ENCODE results near the gene CTNNBIP1. TPM values are rescaled to one million over a fixed set of nuclear protein-coding genes. Genes with fewer than 3 reads are reported as not detected.

CTNNBIP1 gene
- polyA plus RNA-seq, 1 donor (not counting 4 experiments of a cell fraction or from before 2014, with no cell fraction given) = 92.3 TPM

DNA sequence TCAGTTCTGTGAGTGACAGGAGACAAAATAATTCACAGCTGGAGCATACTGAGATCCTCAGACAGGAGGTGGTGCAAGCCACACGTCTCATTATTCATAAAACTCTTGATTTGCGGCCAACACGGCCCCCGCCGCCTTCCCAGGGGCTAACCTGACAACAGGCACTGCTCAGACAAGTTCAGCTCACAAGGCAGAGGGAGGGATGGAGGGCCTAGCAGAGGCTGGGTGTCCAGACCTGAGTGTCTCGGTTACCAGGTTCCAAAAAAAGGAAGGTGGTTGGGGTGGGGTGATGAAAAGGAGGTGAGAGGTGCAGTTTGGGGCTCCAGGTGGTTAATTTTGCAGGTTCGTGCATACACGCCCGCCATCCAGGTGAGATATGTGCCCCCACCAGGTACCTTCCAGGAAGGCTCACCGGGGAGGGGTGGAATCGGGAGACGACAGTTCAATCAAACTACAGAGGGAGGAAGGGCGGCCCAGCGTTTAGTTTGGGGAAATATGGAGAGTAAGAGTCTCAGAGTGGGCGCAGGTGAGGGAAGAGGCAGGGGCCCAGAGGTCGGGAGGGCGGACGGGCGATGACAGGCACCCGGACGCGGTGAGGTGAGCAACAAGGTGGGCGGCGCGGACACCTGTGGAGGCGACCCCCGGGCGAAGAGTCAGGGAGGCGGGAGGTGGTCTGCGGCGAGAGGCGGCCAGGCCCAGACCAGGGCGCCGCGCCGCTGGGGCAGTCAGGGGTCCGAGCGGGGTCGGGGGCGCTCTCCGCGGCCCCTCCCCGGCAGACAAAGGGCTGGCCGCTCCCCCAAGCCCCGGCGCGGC is 629 bp downstream of the CTNNBIP1 start:
- FAIRE-seq = no peak

DNA sequence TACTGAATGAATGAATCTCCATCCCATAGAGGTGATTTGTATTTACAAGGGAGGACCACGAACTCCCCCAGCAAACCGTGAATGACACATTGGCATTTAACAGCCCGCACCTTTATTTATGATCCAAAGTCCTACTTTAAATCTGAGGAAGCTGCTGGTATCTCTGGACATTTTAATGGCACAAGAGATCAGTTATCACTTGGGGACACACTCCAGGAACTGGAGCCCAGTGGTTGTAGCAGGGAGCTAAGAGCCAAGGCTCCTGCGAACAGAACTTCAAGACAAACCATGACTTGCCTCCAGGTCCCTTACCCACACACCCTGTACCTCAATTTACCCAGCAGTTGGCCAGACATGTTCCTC is 1.2 kb downstream of the CTNNBIP1 start:
- no peaks in the 10 kb centered on the region for H3K27me3 ChIP-seq (ENCODE audit: control insufficient read depth, extremely low read depth, insufficient read depth, low read length)
- H3K27ac ChIP-seq (ENCODE audit: control insufficient read depth, insufficient read depth, low read length) = peak overlapping the region; percentile 65
- no peaks in the 10 kb centered on the region for H3K9me1 ChIP-seq (ENCODE audit: control insufficient read depth, extremely low read depth, insufficient read depth, low read length)
- DNase-seq (ENCODE audit: low read depth, low spot score) = no peak
- peak overlapping the region; percentile 78 for H3K9ac ChIP-seq (ENCODE audit: control insufficient read depth, extremely low read depth, insufficient read depth, low read length)
- no peaks in the 10 kb centered on the region for H3K9me3 ChIP-seq (ENCODE audit: control insufficient read depth, low read depth, low read length)
- peaks cover 40% of the 10 kb centered on the region for H3K79me2 ChIP-seq (ENCODE audit: control insufficient read depth, insufficient read depth, low read length)
- no peak overlapping the region for H2AFZ ChIP-seq (ENCODE audit: control insufficient read depth, low read length)
- dilution Hi-C loops (cut with MboI; ENCODE audit: extremely low pct_ligation_motif_present, low sequenced_read_pairs) = no loop called here
- no peaks in the 10 kb centered on the region for H4K20me1 ChIP-seq (ENCODE audit: control insufficient read depth, extremely low read depth, insufficient read depth, low read length)
- H3K36me3 ChIP-seq (ENCODE audit: control insufficient read depth in 2 of 2, extremely low read depth in 1 of 2, insufficient read depth in 2 of 2, low read length in 2 of 2) = no peaks in the 10 kb centered on the region
- no peak for TF ChIP-seq EZH2 (IDR thresholded peaks at IDR 0.05; ENCODE audit: low read length)
- no peak for TF ChIP-seq CTCF (optimal IDR thresholded peaks at IDR 0.05 in 1 of 3, IDR thresholded peaks at IDR 0.05 in 1 of 3, conservative IDR thresholded peaks at IDR 0.05 in 1 of 3; ENCODE audit: extremely low read depth in 1 of 3, insufficient read depth in 2 of 3, low read length in 3 of 3)
- FAIRE-seq = peak; percentile 51
- peak overlapping the region; percentile 83 to 93 (median 86) for H3K4me3 ChIP-seq (ENCODE audit: control insufficient read depth in 2 of 3, extremely low read depth in 1 of 3, insufficient read depth in 2 of 3, low read depth in 1 of 3, low read length in 3 of 3)
- peaks cover 45% of the 10 kb centered on the region for H3K4me1 ChIP-seq (ENCODE audit: control insufficient read depth, extremely low read depth, insufficient read depth, low read length)
- H3K4me2 ChIP-seq (ENCODE audit: control insufficient read depth, extremely low read depth, insufficient read depth, low read depth, low read length) = peak overlapping the region; percentile 98

More for the DNA sequence above, 629 bp downstream of the CTNNBIP1 start:
- H3K27me3 ChIP-seq (ENCODE audit: control insufficient read depth, extremely low read depth, insufficient read depth, low read length) = no peaks in the 10 kb centered on the region
- H3K27ac ChIP-seq (ENCODE audit: control insufficient read depth, insufficient read depth, low read length) = peak overlapping the region; percentile 65
- dilution Hi-C loops (cut with MboI; ENCODE audit: extremely low pct_ligation_motif_present, low sequenced_read_pairs) = no loop called here
- H3K9me1 ChIP-seq (ENCODE audit: control insufficient read depth, extremely low read depth, insufficient read depth, low read length) = no peaks in the 10 kb centered on the region
- no peaks in the 10 kb centered on the region for H3K36me3 ChIP-seq (ENCODE audit: control insufficient read depth in 2 of 2, extremely low read depth in 1 of 2, insufficient read depth in 2 of 2, low read length in 2 of 2)
- H3K79me2 ChIP-seq (ENCODE audit: control insufficient read depth, insufficient read depth, low read length) = peaks cover 35% of the 10 kb centered on the region
- peak overlapping the region; percentile 78 for H3K9ac ChIP-seq (ENCODE audit: control insufficient read depth, extremely low read depth, insufficient read depth, low read length)
- peak overlapping the region; percentile 98 for H3K4me2 ChIP-seq (ENCODE audit: control insufficient read depth, extremely low read depth, insufficient read depth, low read depth, low read length)
- H3K4me3 ChIP-seq (ENCODE audit: control insufficient read depth in 2 of 3, extremely low read depth in 1 of 3, insufficient read depth in 2 of 3, low read depth in 1 of 3, low read length in 3 of 3) = peak overlapping the region; percentile 83 to 93 (median 86)
- no peak overlapping the region for H2AFZ ChIP-seq (ENCODE audit: control insufficient read depth, low read length)
- peaks cover 45% of the 10 kb centered on the region for H3K4me1 ChIP-seq (ENCODE audit: control insufficient read depth, extremely low read depth, insufficient read depth, low read length)
- TF ChIP-seq EZH2 (IDR thresholded peaks at IDR 0.05; ENCODE audit: low read length) (no peak), CTCF (optimal IDR thresholded peaks at IDR 0.05 in 1 of 3, IDR thresholded peaks at IDR 0.05 in 1 of 3, conservative IDR thresholded peaks at IDR 0.05 in 1 of 3; ENCODE audit: extremely low read depth in 1 of 3, insufficient read depth in 2 of 3, low read length in 3 of 3) (no peak)
- DNase-seq (ENCODE audit: low read depth, low spot score) = no peak
- H4K20me1 ChIP-seq (ENCODE audit: control insufficient read depth, extremely low read depth, insufficient read depth, low read length) = no peaks in the 10 kb centered on the region
- no peaks in the 10 kb centered on the region for H3K9me3 ChIP-seq (ENCODE audit: control insufficient read depth, low read depth, low read length)

All from keratinocyte (primary cell).